HepG2 (cell line): ENCODE data around the gene CCT6A. TPM values are rescaled to one million over a fixed set of nuclear protein-coding genes. Genes with fewer than 3 reads are reported as not detected.
A peak's percentile ranks its signal among the peaks of the same experiment; 100 is the strongest.

Experiments used
- AGO1 ChIP-seq: fragments of 200-400 bp; formaldehyde crosslinking; IDR thresholded peaks from 2 replicates; pipeline ENCODE4 v1.6.1; 2017; ENCODE audit warnings: mild to moderate bottlenecking, low read depth, low read length, moderate library complexity; ENCODE audit not compliant: poor library complexity, severe bottlenecking
- DNMT1 ChIP-seq: sonication (generic); formaldehyde crosslinking; IDR thresholded peaks from 2 replicates; pipeline ENCODE4 v1.5.1; 2020; ENCODE audit warnings: mild to moderate bottlenecking, missing genetic modification reagents
- HDAC2 ChIP-seq: sonication (generic); formaldehyde crosslinking; IDR thresholded peaks from 2 replicates; pipeline ENCODE4 v1.4.0; 2020; ENCODE audit warnings: missing genetic modification reagents
- MAFK ChIP-seq, 2 experiments: IDR thresholded peaks in 1 of 2; conservative IDR thresholded peaks in 1 of 2; 2 replicates each; pipeline ENCODE4 v1.6.1; 2011; ENCODE audit warnings: improper control_type of control experiment in 2 of 2, low read length in 2 of 2
- MYNN ChIP-seq: sonication (generic); formaldehyde crosslinking; IDR thresholded peaks from 2 replicates; pipeline ENCODE4 v1.4.0; 2020; ENCODE audit warnings: mild to moderate bottlenecking, low read depth, missing genetic modification reagents
- NBN ChIP-seq: fragments of 450-650 bp; conservative IDR thresholded peaks from 2 replicates; pipeline ENCODE4 v1.6.1; 2017
- NCOR1 ChIP-seq: fragments of 200-600 bp; sonication (generic); IDR thresholded peaks from 2 replicates; pipeline ENCODE4 v1.7.0; 2017; ENCODE audit warnings: antibody characterized with exemption, low read length, borderline replicate concordance
- NR2C2 ChIP-seq: sonication (generic); formaldehyde crosslinking; IDR thresholded peaks from 2 replicates; pipeline ENCODE4 v1.4.0; 2020; ENCODE audit warnings: missing genetic modification reagents, mild to moderate bottlenecking, moderate library complexity, borderline replicate concordance
- ONECUT2 ChIP-seq: sonication (generic); formaldehyde crosslinking; IDR thresholded peaks from 2 replicates; pipeline ENCODE4 v1.4.0; 2020; ENCODE audit warnings: missing genetic modification reagents
- PRDM10 ChIP-seq: sonication (generic); formaldehyde crosslinking; IDR thresholded peaks from 2 replicates; pipeline ENCODE4 v1.4.0; 2020; ENCODE audit warnings: low read depth, missing genetic modification reagents
- RFX5 ChIP-seq: IDR thresholded peaks from 2 replicates; pipeline ENCODE4 v1.6.1; 2011; ENCODE audit warnings: low read depth, low read length, improper control_type of control experiment
- SMAD1 ChIP-seq: sonication (generic); formaldehyde crosslinking; IDR thresholded peaks from 2 replicates; pipeline ENCODE4 v1.4.0; 2020; ENCODE audit warnings: missing genetic modification reagents, low read depth, mild to moderate bottlenecking, borderline replicate concordance
- SOX13 ChIP-seq, 3 experiments: fragments of 450-650 bp in 1 of 3; sonication (generic) in 1 of 3; formaldehyde crosslinking in 1 of 3; IDR thresholded peaks in 2 of 3; conservative IDR thresholded peaks in 1 of 3; 2 replicates each; pipeline versions ENCODE4 v1.5.0 to v1.6.1; 2016 to 2020; ENCODE audit warnings: antibody characterized with exemption in 1 of 3, mild to moderate bottlenecking in 1 of 3, missing compliant biosample characterization in 1 of 3, missing genetic modification reagents in 1 of 3, moderate library complexity in 1 of 3
- TRIM24 ChIP-seq: sonication (generic); formaldehyde crosslinking; IDR thresholded peaks from 2 replicates; pipeline ENCODE4 v1.8.0; 2022; ENCODE audit warnings: mild to moderate bottlenecking, missing genetic modification reagents
- U2AF2 ChIP-seq: fragments of 200-400 bp; formaldehyde crosslinking; IDR thresholded peaks from 2 replicates; pipeline ENCODE4 v1.6.1; 2017; ENCODE audit warnings: low read depth, mild to moderate bottlenecking, low read length
- ZNF143 ChIP-seq: sonication (generic); formaldehyde crosslinking; IDR thresholded peaks from 2 replicates; pipeline ENCODE4 v1.4.0; 2020; ENCODE audit warnings: missing genetic modification reagents
- ZNF230 ChIP-seq: sonication (generic); formaldehyde crosslinking; IDR thresholded peaks from 2 replicates; pipeline ENCODE4 v1.4.0; 2020; ENCODE audit warnings: mild to moderate bottlenecking, missing genetic modification reagents
- ZNF274 ChIP-seq: sonication (generic); formaldehyde crosslinking; IDR thresholded peaks from 2 replicates; pipeline ENCODE4 v1.5.1; 2020; ENCODE audit warnings: mild to moderate bottlenecking, missing genetic modification reagents
- ZNF282 ChIP-seq: fragments of 450-650 bp; IDR thresholded peaks from 2 replicates; pipeline ENCODE4 v1.6.1; 2018; ENCODE audit not compliant: partially characterized antibody
- ZNF501 ChIP-seq: sonication (generic); formaldehyde crosslinking; IDR thresholded peaks from 2 replicates; pipeline ENCODE4 v1.5.1; 2020; ENCODE audit warnings: mild to moderate bottlenecking, moderate library complexity, missing genetic modification reagents
- ZNF747 ChIP-seq: sonication (generic); formaldehyde crosslinking; IDR thresholded peaks from 2 replicates; pipeline ENCODE4 v1.8.1; 2023; ENCODE audit warnings: missing genetic modification reagents, mild to moderate bottlenecking, borderline replicate concordance
- polyA plus RNA-seq, 8 experiments: library from polyadenylated mRNA; depleted of rRNA in 3 of 8; stranded (reverse) in 7 of 8; unstranded in 1 of 8; fragments of >200 nt; fragmentation: Illumina TruSeq in 4 of 8; extraction: Trizol in 4 of 8; gene quantifications; 2 replicates each; pipeline versions ENCODE4 v1.2.1 to v1.2.3, GENCODE V29; 2011 to 2016; ENCODE audit warnings: low read depth in 4 of 8, missing spikeins in 1 of 8, mixed read lengths in 1 of 8; ENCODE audit not compliant: insufficient read depth in 1 of 8
- total RNA-seq, 5 experiments: library from RNA; depleted of rRNA; stranded (reverse); fragments of >200 nt; fragmentation: Illumina TruSeq; extraction: Trizol; gene quantifications; 2 replicates each; pipeline ENCODE4 v1.2.3, GENCODE V29; 2016; ENCODE audit warnings: low read depth in 1 of 5
- TF ChIP-seq, protein P1 (sequence below): IDR thresholded peaks from 2 replicates; pipeline ENCODE4 v1.6.1; 2016; ENCODE audit warnings: missing biosample characterization, missing genetic modification reagents, low read depth
- TF ChIP-seq, protein P2 (sequence below): sonication (generic); formaldehyde crosslinking; IDR thresholded peaks from 2 replicates; pipeline ENCODE4 v1.4.0; 2020; ENCODE audit warnings: missing genetic modification reagents

The CCT6A gene
- total and polyA plus RNA-seq, 2 of the 13 experiments (the other 11 are each of a cell fraction or from before 2014, with no cell fraction given) = 219 to 292 TPM

DNA sequence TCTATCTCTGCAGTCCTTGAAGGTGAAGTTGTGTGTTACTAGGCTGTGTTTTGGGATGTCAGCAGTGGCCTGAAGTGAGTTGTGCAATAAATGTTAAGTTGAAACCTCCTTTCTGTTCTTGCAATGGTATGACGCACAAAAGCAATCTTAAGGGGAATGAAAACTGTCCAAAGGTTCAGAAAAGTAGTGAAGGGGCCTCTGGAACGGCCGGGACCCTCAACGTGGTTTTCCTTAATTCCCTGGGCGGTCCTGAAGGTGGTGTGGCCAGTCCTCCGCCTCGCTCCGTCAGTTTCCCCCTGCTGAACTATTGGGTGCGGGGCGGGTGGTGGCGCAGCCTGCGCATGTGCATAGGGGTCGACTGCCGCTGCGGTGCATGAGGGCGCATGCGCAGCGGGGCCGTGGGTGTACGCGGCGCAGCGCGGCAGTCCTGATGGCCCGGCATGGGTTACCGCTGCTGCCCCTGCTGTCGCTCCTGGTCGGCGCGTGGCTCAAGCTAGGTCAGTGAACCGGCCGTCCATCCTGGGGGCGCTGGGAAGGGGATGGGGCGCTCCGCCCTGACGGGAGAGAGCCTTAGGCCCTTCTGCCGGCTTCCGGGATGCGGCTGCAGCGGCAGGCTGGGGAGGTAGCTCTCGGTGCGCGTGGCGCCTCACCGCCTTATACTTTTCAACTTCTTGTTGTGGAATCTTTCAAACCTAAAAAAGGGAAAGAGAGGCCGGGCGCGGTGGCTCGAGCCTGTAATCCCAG is 12.5 kb downstream of the CCT6A start, which contains the start of gene SUMF2 (continued):
- TF ChIP-seq HDAC2 (CRISPR knock-in tag) = peak; percentile 59
- peak; percentile 78 for TF ChIP-seq ZNF501
- TF ChIP-seq ZNF230 = no peak
- peak; percentile 93; the same call in 1 of the 2 replicates for TF ChIP-seq ZNF274 (CRISPR knock-in tag)
- no peak for TF ChIP-seq PRDM10 (CRISPR knock-in tag)
- TF ChIP-seq AGO1 = peak; percentile 96
- TF ChIP-seq NR2C2 (CRISPR knock-in tag) = peak; percentile 46; the same call in 1 of the 2 replicates
- peak; percentile 76; the same call in 1 of the 2 replicates for TF ChIP-seq ZNF747 (CRISPR knock-in tag)
- TF ChIP-seq RFX5 = no peak
- no peak for TF ChIP-seq ONECUT2
- no peak for TF ChIP-seq NBN
- TF ChIP-seq, protein P1, sequence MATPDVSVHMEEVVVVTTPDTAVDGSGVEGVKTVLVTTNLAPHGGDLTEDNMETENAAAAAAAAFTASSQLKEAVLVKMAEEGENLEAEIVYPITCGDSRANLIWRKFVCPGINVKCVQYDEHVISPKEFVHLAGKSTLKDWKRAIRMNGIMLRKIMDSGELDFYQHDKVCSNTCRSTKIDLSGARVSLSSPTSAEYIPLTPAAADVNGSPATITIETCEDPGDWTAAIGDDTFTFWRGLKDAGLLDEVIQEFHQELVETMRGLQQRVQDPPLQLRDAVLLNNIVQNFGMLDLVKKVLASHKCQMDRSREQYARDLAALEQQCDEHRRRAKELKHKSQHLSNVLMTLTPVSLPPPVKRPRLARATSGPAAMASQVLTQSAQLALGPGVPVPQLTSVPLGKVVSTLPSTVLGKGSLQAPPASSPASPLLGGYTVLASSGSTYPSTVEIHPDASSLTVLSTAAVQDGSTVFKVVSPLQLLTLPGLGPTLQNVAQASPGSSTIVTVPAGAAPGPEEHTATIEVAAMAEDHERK (CRISPR knock-in tag) = 0 out of 2 replicates have a peak, but pooled peaks have one; percentile 40
- TF ChIP-seq MYNN (CRISPR knock-in tag) = 0 out of 2 replicates have a peak, but pooled peaks have one; percentile 70
- TF ChIP-seq DNMT1 (CRISPR knock-in tag) = no peak
- TF ChIP-seq, protein P2, sequence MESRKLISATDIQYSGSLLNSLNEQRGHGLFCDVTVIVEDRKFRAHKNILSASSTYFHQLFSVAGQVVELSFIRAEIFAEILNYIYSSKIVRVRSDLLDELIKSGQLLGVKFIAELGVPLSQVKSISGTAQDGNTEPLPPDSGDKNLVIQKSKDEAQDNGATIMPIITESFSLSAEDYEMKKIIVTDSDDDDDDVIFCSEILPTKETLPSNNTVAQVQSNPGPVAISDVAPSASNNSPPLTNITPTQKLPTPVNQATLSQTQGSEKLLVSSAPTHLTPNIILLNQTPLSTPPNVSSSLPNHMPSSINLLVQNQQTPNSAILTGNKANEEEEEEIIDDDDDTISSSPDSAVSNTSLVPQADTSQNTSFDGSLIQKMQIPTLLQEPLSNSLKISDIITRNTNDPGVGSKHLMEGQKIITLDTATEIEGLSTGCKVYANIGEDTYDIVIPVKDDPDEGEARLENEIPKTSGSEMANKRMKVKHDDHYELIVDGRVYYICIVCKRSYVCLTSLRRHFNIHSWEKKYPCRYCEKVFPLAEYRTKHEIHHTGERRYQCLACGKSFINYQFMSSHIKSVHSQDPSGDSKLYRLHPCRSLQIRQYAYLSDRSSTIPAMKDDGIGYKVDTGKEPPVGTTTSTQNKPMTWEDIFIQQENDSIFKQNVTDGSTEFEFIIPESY (CRISPR knock-in tag) = no peak; the same call in 1 of the 2 replicates
- TF ChIP-seq ZNF282 = no peak
- peak; percentile 60 for TF ChIP-seq ZNF143 (CRISPR knock-in tag)
- TF ChIP-seq SMAD1 = no peak
- TF ChIP-seq TRIM24 = no peak
- TF ChIP-seq SOX13 (IDR thresholded peaks at IDR 0.05) = no peak
- 0 out of 4 replicates have a peak, but pooled peaks of 1 of the 2 experiments have one; percentile 0 for TF ChIP-seq SOX13 (CRISPR knock-in tag; conservative IDR thresholded peaks at IDR 0.05 in 1 of 2, IDR thresholded peaks at IDR 0.05 in 1 of 2)
- no peak for TF ChIP-seq MAFK (conservative IDR thresholded peaks at IDR 0.05 in 1 of 2, IDR thresholded peaks at IDR 0.05 in 1 of 2; ENCODE audit: low read length in 2 of 2)
- TF ChIP-seq U2AF2 = no peak
- TF ChIP-seq NCOR1 = no peak
